ENCODE data around the gene CCDC124. TPM values are rescaled to one million over a fixed set of nuclear protein-coding genes. Genes with fewer than 3 reads are reported as not detected.

CCDC124 gene
- total RNA-seq, 1 donor from 2014 or later = 59.7 TPM

DNA sequence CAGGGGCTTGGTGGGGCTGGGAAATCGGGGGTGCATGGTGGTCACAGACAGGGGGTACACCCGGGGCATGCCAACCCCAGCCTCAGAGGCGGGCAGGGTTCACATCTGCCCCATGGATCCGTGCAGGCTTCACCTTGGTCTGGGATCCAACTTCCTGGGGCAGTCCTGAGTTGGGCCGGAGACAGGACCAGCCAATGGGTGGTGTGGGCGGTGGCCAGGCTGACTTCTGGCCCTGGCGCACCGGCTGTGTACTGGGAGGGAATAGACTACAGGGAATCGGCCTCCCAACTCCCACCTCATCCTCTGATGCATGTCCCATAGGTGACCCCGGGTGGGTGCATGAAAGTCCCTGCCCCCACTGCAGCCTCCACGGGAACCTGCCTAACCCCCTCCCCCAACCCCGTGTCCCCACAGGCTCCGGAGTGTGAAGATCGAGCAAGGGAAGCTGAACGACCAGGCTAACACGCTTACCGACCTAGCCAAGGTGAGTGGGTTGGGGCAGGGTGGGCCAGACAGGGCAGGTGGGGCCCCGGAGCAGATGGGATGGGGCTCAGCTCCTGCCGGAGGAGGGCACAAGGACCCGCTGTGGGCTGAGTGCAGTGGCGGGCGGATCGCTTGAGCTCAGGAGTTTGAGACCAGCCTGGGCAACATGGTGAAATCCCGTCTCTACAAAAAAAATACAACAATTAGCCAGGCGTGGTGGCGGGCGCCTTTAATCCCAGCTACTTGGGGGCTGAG, 60.4 kb downstream of the CCDC124 start:
- H3K27me3 ChIP-seq = no peaks in the 10 kb centered on the region
- ATAC-seq = no peak
- TF ChIP-seq CTCF (IDR thresholded peaks at IDR 0.05) = no peak
- intact Hi-C loops (cut with DNase I) = loop anchor here (10.0 kb wide), 1 partner anchor 118 kb away; the partner anchor contains the start of gene SLC5A5
- H3K27ac ChIP-seq = no peak overlapping the region
- H3K9me3 ChIP-seq = no peaks in the 10 kb centered on the region
- DNase-seq = no peak
- no peak overlapping the region for H3K4me3 ChIP-seq
- no peaks in the 10 kb centered on the region for H3K4me1 ChIP-seq
- H3K36me3 ChIP-seq = no peaks in the 10 kb centered on the region

Other genes starting within 250 kb of the CCDC124 start
- 0.41 TPM for gene UNC13A, start 244.7 kb upstream of the CCDC124 start, total RNA-seq
- 71.4 TPM for gene MAP1S, start 213.5 kb upstream of the CCDC124 start, total RNA-seq
- 7.4 TPM for gene FCHO1, start 181.5 kb upstream of the CCDC124 start, total RNA-seq
- 2.1 TPM for gene B3GNT3, start 137.9 kb upstream of the CCDC124 start, total RNA-seq
- not detected for gene INSL3, start 111.5 kb upstream of the CCDC124 start, total RNA-seq
- 15.1 TPM for gene JAK3, start 85.0 kb upstream of the CCDC124 start, total RNA-seq
- gene RPL18A, start 73.1 kb upstream of the CCDC124 start, total RNA-seq = 1,315 TPM
- not detected for gene SLC5A5, start 61.1 kb upstream of the CCDC124 start, total RNA-seq
- gene KCNN1, start 34.1 kb downstream of the CCDC124 start, total RNA-seq = not detected
- 82.7 TPM for gene ARRDC2, start 75.2 kb downstream of the CCDC124 start, total RNA-seq
- 6.2 TPM for gene IL12RB1, start 153.9 kb downstream of the CCDC124 start, total RNA-seq
- gene MAST3, start 164.8 kb downstream of the CCDC124 start, total RNA-seq = 23.1 TPM
- 24.2 TPM for gene PIK3R2, start 220.1 kb downstream of the CCDC124 start, total RNA-seq
- 554 TPM for gene IFI30, start 240.8 kb downstream of the CCDC124 start, total RNA-seq